B cell (primary cell): ENCODE measurements around the gene PARD3B.

Experiments
- CTCF ChIP-seq: fragments of 200-600 bp; IDR thresholded peaks from one replicate; pipeline ENCODE4 v1.8.0; 2022; ENCODE audit warnings: antibody characterized with exemption, mild to moderate bottlenecking
- EZH2 ChIP-seq: IDR thresholded peaks from 2 replicates; pipeline ENCODE4 v1.6.1; 2012; ENCODE audit warnings: borderline replicate concordance, low read depth, mild to moderate bottlenecking, moderate library complexity, low read length; ENCODE audit not compliant: insufficient read depth, poor library complexity, severe bottlenecking

GRCh38 chr2:205477016-205477705 is 931.9 kb downstream of the PARD3B start:
- TF ChIP-seq CTCF, result no peak
- TF ChIP-seq EZH2, result no peak
